ENCODE results near the gene DUSP14. TPM values are rescaled to one million over a fixed set of nuclear protein-coding genes. Genes with fewer than 3 reads are reported as not detected.
"Not testable (repeated sequence)": the region's sequence is repeated elsewhere in the genome, so short reads cannot be mapped to it uniquely, and the experiment has no call there.

The DUSP14 gene
- total and polyA plus RNA-seq, 2 of the 13 experiments (the other 11 are each of a cell fraction or from before 2014, with no cell fraction given), result 33.5 to 39.8 TPM

- Histone ChIP-seq H4K20me1 (ENCODE audit: insufficient read depth, low read length) (no peaks in the 10 kb centered on the region), H3K36me3 (replicated peaks in 1 of 2; ENCODE audit: control insufficient read depth in 1 of 2, insufficient read depth in 2 of 2, low read length in 2 of 2) (peaks cover 8 to 55% of the 10 kb centered on the region in 2 experiments), H3K4me3 (replicated peaks in 1 of 3; ENCODE audit: insufficient read depth in 1 of 3, low read depth in 2 of 3, low read length in 3 of 3) (no peak overlapping the region), H3K79me2 (ENCODE audit: insufficient read depth, low read length) (no peaks in the 10 kb centered on the region), H2AFZ (ENCODE audit: low read length) (no peak overlapping the region), H3K4me2 (ENCODE audit: low read depth, low read length) (no peak overlapping the region), H3K27me3 (ENCODE audit: control insufficient read depth in 1 of 2, insufficient read depth in 2 of 2, low read length in 2 of 2) (no peaks in the 10 kb centered on the region), H3K4me1 (ENCODE audit: insufficient read depth, low read length) (no peaks in the 10 kb centered on the region), H3K27ac (ENCODE audit: extremely low read length, insufficient read depth, low read length) (no peak overlapping the region), H3K9me3 (ENCODE audit: low read length) (no peaks in the 10 kb centered on the region), H3K9ac (ENCODE audit: insufficient read depth, low read depth, low read length) (no peak overlapping the region)
- no peak for TF ChIP-seq TEF (CRISPR knock-in tag; IDR thresholded peaks at IDR 0.05)
- TF ChIP-seq MAFK (conservative IDR thresholded peaks at IDR 0.05 in 1 of 2, IDR thresholded peaks at IDR 0.05 in 1 of 2; ENCODE audit: low read length in 2 of 2), result peak; percentile 95 to 97
- TF ChIP-seq ZFY (CRISPR knock-in tag; IDR thresholded peaks at IDR 0.05), result no peak
- TF ChIP-seq DBP (CRISPR knock-in tag; IDR thresholded peaks at IDR 0.05; ENCODE audit: not compliant biosample characterization), result no peak
- TF ChIP-seq MAFF (IDR thresholded peaks at IDR 0.05; ENCODE audit: low read depth, low read length), result peak; percentile 96
- in situ Hi-C loops (cut with HindIII; ENCODE audit: extremely low pct_ligation_motif_present, low pct_unique_long_range_greater_than_20kb) (no loop called here), intact Hi-C loops (cut with micrococcal nuclease; ENCODE audit: unreplicated experiment) (no loop called here)
- ATAC-seq, result no peak
- no peak for DNase-seq (ENCODE audit: low spot score)
- POLR2A ChIA-PET, result no interaction called here
- WGBS (ENCODE audit: low lambda C conversion rate), result 100% methylated on average over 2 of the region's 2 CpGs
- no peak for FAIRE-seq
- CTCF ChIA-PET (ENCODE audit: low intra/inter-chr PET ratio, low total read pairs), result no interaction called here
- no TSS peak for BruUV-seq (replicated peaks)
Observed at GRCh38 chr17:37440424-37440823, 49.3 kb upstream of the DUSP14 start.

DNA sequence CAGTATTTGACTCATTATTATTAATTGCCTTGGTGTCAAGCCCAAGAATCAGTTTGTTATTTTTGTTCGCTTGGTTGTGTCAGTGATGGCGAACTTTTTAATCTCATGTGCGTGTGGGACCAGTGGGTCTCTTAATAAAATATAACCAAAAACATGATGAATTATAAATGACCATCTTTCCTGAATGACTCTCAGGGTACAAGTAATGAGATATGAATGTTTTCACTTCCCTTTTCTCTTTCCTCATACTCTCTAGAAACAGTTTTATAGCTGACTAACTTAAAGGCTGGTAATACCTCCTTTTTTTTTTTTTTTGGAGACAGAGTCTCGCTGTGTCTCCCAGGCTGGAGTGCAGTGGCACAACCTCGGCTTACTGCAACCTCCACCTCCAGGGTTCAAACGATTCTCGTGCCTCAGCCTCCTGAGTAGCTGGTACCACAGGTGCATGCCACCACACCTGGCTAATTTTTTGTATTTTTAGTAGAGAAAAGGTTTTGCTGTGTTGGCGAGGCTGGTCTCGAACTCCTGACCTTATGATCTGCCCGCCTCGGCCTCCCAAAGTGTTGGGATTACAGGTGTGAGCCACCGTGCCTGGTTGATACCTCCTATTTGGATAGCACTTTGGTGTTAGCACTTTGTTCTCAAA, 48.2 kb upstream of the DUSP14 start:
- 95% methylated on average over 12 of the region's 12 CpGs for WGBS (ENCODE audit: low lambda C conversion rate)
- ATAC-seq; intact Hi-C loops (cut with micrococcal nuclease; ENCODE audit: unreplicated experiment); H3K27ac ChIP-seq (ENCODE audit: extremely low read length, insufficient read depth, low read length); BruUV-seq (replicated peaks); in situ Hi-C loops (cut with HindIII; ENCODE audit: extremely low pct_ligation_motif_present, low pct_unique_long_range_greater_than_20kb); H3K27me3 ChIP-seq (ENCODE audit: control insufficient read depth in 1 of 2, insufficient read depth in 2 of 2, low read length in 2 of 2); FAIRE-seq; H2AFZ ChIP-seq (ENCODE audit: low read length); H3K9me3 ChIP-seq (ENCODE audit: low read length); H3K79me2 ChIP-seq (ENCODE audit: insufficient read depth, low read length); H3K9ac ChIP-seq (ENCODE audit: insufficient read depth, low read depth, low read length); DNase-seq (ENCODE audit: low spot score); H3K4me3 ChIP-seq (replicated peaks in 1 of 3; ENCODE audit: insufficient read depth in 1 of 3, low read depth in 2 of 3, low read length in 3 of 3); CTCF ChIA-PET (ENCODE audit: low intra/inter-chr PET ratio, low total read pairs); H3K4me1 ChIP-seq (ENCODE audit: insufficient read depth, low read length); H4K20me1 ChIP-seq (ENCODE audit: insufficient read depth, low read length); POLR2A ChIA-PET; H3K4me2 ChIP-seq (ENCODE audit: low read depth, low read length): not testable (repeated sequence)
- H3K36me3 ChIP-seq (replicated peaks in 1 of 2; ENCODE audit: control insufficient read depth in 1 of 2, insufficient read depth in 2 of 2, low read length in 2 of 2), result peaks cover 11 to 60% of the 10 kb centered on the region in 2 experiments

Data from HepG2 (cell line).